ENCODE measurements around the gene KIF5C.

KIF5C gene

DNA sequence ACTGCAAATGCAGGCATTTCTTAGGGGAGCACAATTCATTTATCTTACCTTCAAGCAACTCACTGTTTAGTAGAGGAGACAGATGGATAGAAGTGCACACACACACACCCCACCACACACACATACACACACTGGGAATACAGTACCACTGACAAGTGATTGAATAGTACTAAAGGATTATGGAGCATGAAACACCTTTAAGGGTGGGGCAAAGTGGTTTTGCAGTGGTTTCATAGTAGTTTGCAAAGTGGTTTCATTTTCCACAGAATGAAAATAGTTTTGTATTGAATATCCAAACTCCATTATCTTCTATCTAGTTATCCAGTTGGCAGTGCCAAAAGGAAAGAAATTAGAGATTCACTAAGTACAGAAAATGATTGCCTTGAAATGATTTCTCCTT, 18.9 kb downstream of the KIF5C start:
- ChIA-PET CTCF (no interaction called here), POLR2A (no interaction called here)
- no peak for DNase-seq (ENCODE audit: extremely low spot score)

DNA sequence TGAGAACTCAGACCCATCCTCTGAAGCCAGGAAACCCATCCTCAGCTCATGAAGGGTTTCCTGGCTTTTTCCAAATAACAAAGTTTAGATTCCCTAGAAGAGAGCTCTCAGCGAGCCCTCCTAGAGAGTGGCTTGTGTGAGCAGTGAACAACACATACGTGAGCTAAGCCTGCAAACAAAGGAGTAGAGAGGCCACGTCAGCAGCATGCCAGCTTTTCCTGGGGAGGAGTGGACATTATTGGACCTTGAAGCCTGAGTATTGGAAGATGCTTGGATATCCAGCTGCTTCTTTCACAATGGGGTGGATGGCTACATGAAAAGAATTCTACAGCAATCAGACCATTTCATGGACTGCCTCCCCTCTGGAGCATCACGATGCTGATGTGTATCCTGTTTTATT, 21.1 kb downstream of the KIF5C start:
- CTCF ChIA-PET: interaction anchor here (1.5 to 2.6 kb wide), 2 partner anchors 17 to 23 kb away, joined by 4 to 6 read pairs; no protein-coding TSS in a partner anchor
- POLR2A ChIA-PET: interaction anchor here (0.6 kb wide), 1 partner anchor 26 kb away, joined by 8 read pairs; no protein-coding TSS in a partner anchor
- TF ChIP-seq, protein P1, sequence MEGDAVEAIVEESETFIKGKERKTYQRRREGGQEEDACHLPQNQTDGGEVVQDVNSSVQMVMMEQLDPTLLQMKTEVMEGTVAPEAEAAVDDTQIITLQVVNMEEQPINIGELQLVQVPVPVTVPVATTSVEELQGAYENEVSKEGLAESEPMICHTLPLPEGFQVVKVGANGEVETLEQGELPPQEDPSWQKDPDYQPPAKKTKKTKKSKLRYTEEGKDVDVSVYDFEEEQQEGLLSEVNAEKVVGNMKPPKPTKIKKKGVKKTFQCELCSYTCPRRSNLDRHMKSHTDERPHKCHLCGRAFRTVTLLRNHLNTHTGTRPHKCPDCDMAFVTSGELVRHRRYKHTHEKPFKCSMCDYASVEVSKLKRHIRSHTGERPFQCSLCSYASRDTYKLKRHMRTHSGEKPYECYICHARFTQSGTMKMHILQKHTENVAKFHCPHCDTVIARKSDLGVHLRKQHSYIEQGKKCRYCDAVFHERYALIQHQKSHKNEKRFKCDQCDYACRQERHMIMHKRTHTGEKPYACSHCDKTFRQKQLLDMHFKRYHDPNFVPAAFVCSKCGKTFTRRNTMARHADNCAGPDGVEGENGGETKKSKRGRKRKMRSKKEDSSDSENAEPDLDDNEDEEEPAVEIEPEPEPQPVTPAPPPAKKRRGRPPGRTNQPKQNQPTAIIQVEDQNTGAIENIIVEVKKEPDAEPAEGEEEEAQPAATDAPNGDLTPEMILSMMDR (IDR thresholded peaks at IDR 0.05; ENCODE audit: control extremely low read depth, extremely low read depth, low read depth, missing control alignments): no peak
- no peak for DNase-seq (ENCODE audit: extremely low spot score)

More for the DNA sequence above, 18.9 kb downstream of the KIF5C start:
- TF ChIP-seq, protein P1 (IDR thresholded peaks at IDR 0.05; ENCODE audit: control extremely low read depth, extremely low read depth, low read depth, missing control alignments): no peak

DNA sequence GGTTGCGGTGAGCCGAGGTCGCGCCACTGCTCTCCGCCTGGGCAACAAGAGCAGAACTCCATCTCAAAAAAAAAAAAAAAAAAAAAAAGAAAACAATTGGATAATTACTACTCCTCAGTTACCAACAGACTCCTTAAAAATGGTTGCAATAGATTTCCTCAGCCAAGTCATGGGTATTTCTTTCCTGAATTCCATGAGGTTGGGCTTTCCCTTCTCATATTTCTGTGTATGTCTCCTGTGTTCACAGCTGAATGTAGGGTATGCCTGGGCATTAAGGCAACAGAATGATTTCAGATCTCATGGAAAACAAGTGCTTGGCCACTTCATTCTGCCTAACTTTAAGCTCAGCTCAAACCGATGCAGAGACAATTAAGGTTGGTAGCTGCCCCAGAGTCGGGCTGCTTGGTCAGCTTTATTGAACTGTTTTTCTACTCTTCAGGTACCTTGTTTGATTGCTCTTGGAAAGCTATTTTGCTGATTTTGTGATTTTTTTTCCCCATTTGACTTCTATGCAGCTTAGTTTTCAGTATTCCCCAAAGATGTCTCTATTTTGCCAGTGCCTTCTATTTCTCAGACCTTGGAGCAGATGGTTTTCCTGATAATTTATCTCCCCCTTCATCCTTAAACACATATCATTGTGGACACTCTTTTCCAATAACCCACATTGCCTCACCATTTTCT, 24.8 kb downstream of the KIF5C start:
- DNase-seq (ENCODE audit: extremely low spot score): no peak
- TF ChIP-seq, protein P1 (IDR thresholded peaks at IDR 0.05; ENCODE audit: control extremely low read depth, extremely low read depth, low read depth, missing control alignments): no peak
- ChIA-PET CTCF (interaction anchor here (1.0 to 1.3 kb wide), 4 partner anchors 13 to 30 kb away, joined by 3 to 4 read pairs (median 3); no protein-coding TSS in a partner anchor), POLR2A (no interaction called here)

DNA sequence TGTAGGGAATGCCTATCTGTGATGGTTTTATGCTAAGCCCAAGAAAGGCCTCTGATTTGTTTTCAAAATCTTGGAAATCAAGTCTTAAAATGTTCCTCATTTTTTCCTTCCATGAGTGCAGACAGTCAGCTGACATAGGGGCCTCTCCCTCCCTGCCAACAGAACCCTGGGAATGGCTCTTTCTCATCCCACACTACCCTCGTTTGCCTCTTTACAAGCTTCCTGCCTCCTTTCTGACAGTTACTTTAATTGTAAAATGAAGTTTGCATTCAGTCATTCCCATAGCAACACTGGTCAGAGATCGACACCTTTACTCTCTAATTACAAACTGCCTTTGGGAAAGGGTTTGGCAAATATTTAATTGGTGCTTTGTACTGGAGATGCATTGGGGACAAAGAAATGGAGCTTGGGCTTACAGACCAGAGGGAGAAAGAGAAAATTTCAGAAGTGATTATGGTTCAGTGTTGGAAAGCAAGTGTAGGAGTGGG, 25.4 kb downstream of the KIF5C start:
- CTCF ChIA-PET: interaction anchor here (1.0 to 1.3 kb wide), 4 partner anchors 14 to 31 kb away, joined by 3 to 4 read pairs (median 3); no protein-coding TSS in a partner anchor
- POLR2A ChIA-PET: no interaction called here

DNA sequence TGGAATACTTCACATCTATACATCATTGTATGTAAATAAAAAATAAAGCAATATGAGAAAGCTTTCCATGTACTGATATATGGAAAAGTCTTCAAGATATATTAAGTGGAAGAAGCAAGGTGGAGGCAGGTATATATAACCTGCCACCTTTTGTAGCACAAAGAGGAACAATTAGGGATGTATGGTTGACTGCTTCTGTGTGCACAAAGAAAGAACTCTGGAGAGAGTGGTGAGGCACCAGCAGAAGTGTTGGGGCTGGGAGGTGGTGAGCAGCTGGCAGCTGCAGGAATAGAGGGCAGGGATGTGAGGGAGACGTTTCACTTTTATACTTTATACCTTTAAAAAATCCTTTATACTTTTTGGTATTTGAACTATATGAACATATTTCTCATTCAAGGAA, 26.1 kb downstream of the KIF5C start:
- TF ChIP-seq, protein P1 (IDR thresholded peaks at IDR 0.05; ENCODE audit: control extremely low read depth, extremely low read depth, low read depth, missing control alignments): no peak
- POLR2A ChIA-PET: no interaction called here
- CTCF ChIA-PET: interaction anchor here (1.2 to 1.3 kb wide), 2 partner anchors 22 to 26 kb away, joined by 3 to 4 read pairs; no protein-coding TSS in a partner anchor
- DNase-seq (ENCODE audit: extremely low spot score): no peak

More for the DNA sequence above, 25.4 kb downstream of the KIF5C start:
- TF ChIP-seq, protein P1 (IDR thresholded peaks at IDR 0.05; ENCODE audit: control extremely low read depth, extremely low read depth, low read depth, missing control alignments): no peak
- no peak for DNase-seq (ENCODE audit: extremely low spot score)

DNA sequence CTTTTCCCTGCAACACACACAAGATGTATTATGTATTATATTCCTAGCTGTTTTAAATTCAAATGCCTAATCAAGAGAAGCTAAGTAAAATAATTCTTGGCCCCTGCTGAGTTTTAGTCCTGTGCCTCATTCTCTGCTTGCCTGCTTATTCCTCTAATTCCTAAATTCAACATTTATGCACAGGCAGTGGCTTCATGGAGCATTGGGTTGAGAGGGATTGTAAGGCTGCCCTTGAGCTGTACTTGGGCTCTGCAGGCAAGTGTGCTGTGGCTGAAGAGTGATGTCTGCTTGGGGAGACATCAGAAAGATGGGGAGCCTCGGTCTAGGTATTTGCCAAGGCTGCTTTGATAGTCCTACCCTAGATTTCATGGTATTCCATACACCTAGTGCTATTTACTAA, 27.8 kb downstream of the KIF5C start:
- ChIA-PET CTCF (interaction anchor here (1.1 to 1.4 kb wide), 2 partner anchors 12 to 114 kb away, joined by 3 to 4 read pairs; no protein-coding TSS in a partner anchor), POLR2A (no interaction called here)
- DNase-seq (ENCODE audit: extremely low spot score): no peak
- TF ChIP-seq, protein P1 (IDR thresholded peaks at IDR 0.05; ENCODE audit: control extremely low read depth, extremely low read depth, low read depth, missing control alignments): no peak
